Measurements from ENCODE around the gene THRB.

DNA sequence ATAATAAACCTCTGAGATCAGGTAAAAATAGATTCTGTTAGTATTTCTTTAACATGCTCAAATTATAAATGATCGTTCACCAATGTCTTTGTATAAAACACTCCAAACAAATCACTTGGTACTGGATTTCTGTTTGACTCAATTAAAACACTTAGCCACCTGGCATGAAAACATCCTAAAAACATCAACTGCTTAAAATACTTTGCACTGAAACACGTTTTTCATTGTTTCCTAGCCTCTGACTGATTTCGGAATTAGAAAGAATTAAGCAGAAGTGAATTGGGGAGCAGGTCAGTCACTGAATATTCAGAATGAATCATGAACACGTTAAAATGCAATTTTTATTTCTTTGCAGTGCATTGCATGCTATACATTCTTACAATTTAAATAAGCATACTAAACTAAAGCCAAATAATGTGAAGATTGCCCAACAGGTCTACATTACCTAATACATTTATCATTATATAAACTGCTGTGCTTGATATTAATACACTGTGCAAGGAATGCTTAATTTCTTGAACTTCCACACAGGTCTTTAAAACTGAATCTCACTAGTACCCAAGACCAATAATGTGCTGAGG lies 1.6 kb downstream of the THRB start:
- TF ChIP-seq, protein P1, sequence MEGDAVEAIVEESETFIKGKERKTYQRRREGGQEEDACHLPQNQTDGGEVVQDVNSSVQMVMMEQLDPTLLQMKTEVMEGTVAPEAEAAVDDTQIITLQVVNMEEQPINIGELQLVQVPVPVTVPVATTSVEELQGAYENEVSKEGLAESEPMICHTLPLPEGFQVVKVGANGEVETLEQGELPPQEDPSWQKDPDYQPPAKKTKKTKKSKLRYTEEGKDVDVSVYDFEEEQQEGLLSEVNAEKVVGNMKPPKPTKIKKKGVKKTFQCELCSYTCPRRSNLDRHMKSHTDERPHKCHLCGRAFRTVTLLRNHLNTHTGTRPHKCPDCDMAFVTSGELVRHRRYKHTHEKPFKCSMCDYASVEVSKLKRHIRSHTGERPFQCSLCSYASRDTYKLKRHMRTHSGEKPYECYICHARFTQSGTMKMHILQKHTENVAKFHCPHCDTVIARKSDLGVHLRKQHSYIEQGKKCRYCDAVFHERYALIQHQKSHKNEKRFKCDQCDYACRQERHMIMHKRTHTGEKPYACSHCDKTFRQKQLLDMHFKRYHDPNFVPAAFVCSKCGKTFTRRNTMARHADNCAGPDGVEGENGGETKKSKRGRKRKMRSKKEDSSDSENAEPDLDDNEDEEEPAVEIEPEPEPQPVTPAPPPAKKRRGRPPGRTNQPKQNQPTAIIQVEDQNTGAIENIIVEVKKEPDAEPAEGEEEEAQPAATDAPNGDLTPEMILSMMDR (IDR thresholded peaks at IDR 0.05) = no peak
- TF ChIP-seq POLR2AphosphoS5 (IDR thresholded peaks at IDR 0.05) (no peak), POLR2A (IDR thresholded peaks at IDR 0.05) (no peak), EP300 (IDR thresholded peaks at IDR 0.05) (no peak)
